ENCODE results near the gene ARHGAP15. TPM values are rescaled to one million over a fixed set of nuclear protein-coding genes. Genes with fewer than 3 reads are reported as not detected.

The ARHGAP15 gene
- total and polyA plus RNA-seq, 4 donors = 3.8 to 17.9 (median 13.2) TPM

- no peak overlapping the region for H3K4me3 ChIP-seq (ENCODE audit: low read depth in 1 of 3, low read length in 3 of 3)
- H3K36me3 ChIP-seq (ENCODE audit: control insufficient read depth in 4 of 4, insufficient read depth in 3 of 4, low read depth in 1 of 4, low read length in 3 of 4) = no peaks in the 10 kb centered on the region
- no peaks in the 10 kb centered on the region for H3K4me1 ChIP-seq (ENCODE audit: control insufficient read depth in 4 of 4, insufficient read depth in 4 of 4, low read length in 3 of 4)
- TF ChIP-seq ZBTB33 (IDR thresholded peaks at IDR 0.05) (no peak), GABPA (IDR thresholded peaks at IDR 0.05 in 1 of 2, conservative IDR thresholded peaks at IDR 0.05 in 1 of 2) (no peak), HNF4A (conservative IDR thresholded peaks at IDR 0.05) (no peak), TAF1 (conservative IDR thresholded peaks at IDR 0.05) (no peak), FOXA2 (IDR thresholded peaks at IDR 0.05) (no peak), NR2F2 (IDR thresholded peaks at IDR 0.05) (no peak), HNF4G (IDR thresholded peaks at IDR 0.05) (no peak), SP1 (IDR thresholded peaks at IDR 0.05) (no peak), YY1 (IDR thresholded peaks at IDR 0.05) (no peak), CTCF (IDR thresholded peaks at IDR 0.05; ENCODE audit: low read depth, low read length, missing input control) (no peak), RAD21 (IDR thresholded peaks at IDR 0.05) (no peak), MAX (IDR thresholded peaks at IDR 0.05) (no peak), RXRA (IDR thresholded peaks at IDR 0.05) (no peak)
- H3K9ac ChIP-seq (ENCODE audit: low read depth in 1 of 2, low read length in 2 of 2) = no peak overlapping the region
- no peaks in the 10 kb centered on the region for H3K9me3 ChIP-seq (ENCODE audit: control insufficient read depth in 4 of 4, low read length in 3 of 4)
- no peaks in the 10 kb centered on the region for H3K27me3 ChIP-seq (ENCODE audit: control insufficient read depth in 4 of 4, insufficient read depth in 4 of 4, low read length in 3 of 4)
- DNase-seq (ENCODE audit: low spot score) = no peak
- H3K27ac ChIP-seq (ENCODE audit: low read depth in 1 of 2, low read length in 2 of 2) = no peak overlapping the region
Observed at GRCh38 chr2:143300536-143300935, 171.3 kb downstream of the ARHGAP15 start.

- no peak overlapping the region for H3K9ac ChIP-seq (ENCODE audit: low read depth in 1 of 2, low read length in 2 of 2)
- no peak overlapping the region for H3K4me3 ChIP-seq (ENCODE audit: low read depth in 1 of 3, low read length in 3 of 3)
- DNase-seq (ENCODE audit: low spot score) = no peak
- no peaks in the 10 kb centered on the region for H3K4me1 ChIP-seq (ENCODE audit: control insufficient read depth in 4 of 4, insufficient read depth in 4 of 4, low read length in 3 of 4)
- TF ChIP-seq JUND (IDR thresholded peaks at IDR 0.05) (no peak), HNF4A (conservative IDR thresholded peaks at IDR 0.05) (no peak), FOXA1 (IDR thresholded peaks at IDR 0.05) (no peak), RAD21 (IDR thresholded peaks at IDR 0.05) (no peak), EGR1 (IDR thresholded peaks at IDR 0.05; ENCODE audit: low read depth in 2 of 2) (no peak), ATF3 (IDR thresholded peaks at IDR 0.05) (no peak), NR2F2 (IDR thresholded peaks at IDR 0.05) (no peak), REST (IDR thresholded peaks at IDR 0.05) (no peak), ZBTB33 (IDR thresholded peaks at IDR 0.05) (no peak), RXRA (IDR thresholded peaks at IDR 0.05) (no peak), FOXA2 (IDR thresholded peaks at IDR 0.05) (no peak), SP1 (IDR thresholded peaks at IDR 0.05) (no peak), CTCF (IDR thresholded peaks at IDR 0.05; ENCODE audit: low read depth, low read length, missing input control) (no peak)
- no peaks in the 10 kb centered on the region for H3K36me3 ChIP-seq (ENCODE audit: control insufficient read depth in 4 of 4, insufficient read depth in 3 of 4, low read depth in 1 of 4, low read length in 3 of 4)
- H3K27ac ChIP-seq (ENCODE audit: low read depth in 1 of 2, low read length in 2 of 2) = no peak overlapping the region
- H3K27me3 ChIP-seq (ENCODE audit: control insufficient read depth in 4 of 4, insufficient read depth in 4 of 4, low read length in 3 of 4) = no peaks in the 10 kb centered on the region
- WGBS = 79% methylated on average over 2 of the region's 2 CpGs
- no peaks in the 10 kb centered on the region for H3K9me3 ChIP-seq (ENCODE audit: control insufficient read depth in 4 of 4, low read length in 3 of 4)
Observed at GRCh38 chr2:143311426-143311825, 182.2 kb downstream of the ARHGAP15 start.

All from liver (tissue), 9 donors.